Transverse colon (tissue), 3 donors: Measurements from ENCODE around the gene RHOBTB3.
"Not testable (repeated sequence)": the region's sequence is repeated elsewhere in the genome, so short reads cannot be mapped to it uniquely, and the experiment has no call there.

Experiments
- POLR2A ChIP-seq: fragments of 450-650 bp; IDR thresholded peaks from one replicate; pipeline ENCODE4 v1.6.1; 2016; ENCODE audit warnings: antibody characterized with exemption, mild to moderate bottlenecking, moderate library complexity
- TF ChIP-seq, protein P1 (sequence below), 5 experiments: fragments of 200-600 bp in 3 of 5; fragments of 450-650 bp in 2 of 5; sonication (generic) in 3 of 5; IDR thresholded peaks; 1 replicate in 2 of 5; 2 replicates in 3 of 5; pipeline ENCODE4 v1.5.1; 2016 to 2017; ENCODE audit warnings: antibody characterized with exemption in 5 of 5, inconsistent platforms in 3 of 5, mild to moderate bottlenecking in 2 of 5, moderate library complexity in 1 of 5

DNA sequence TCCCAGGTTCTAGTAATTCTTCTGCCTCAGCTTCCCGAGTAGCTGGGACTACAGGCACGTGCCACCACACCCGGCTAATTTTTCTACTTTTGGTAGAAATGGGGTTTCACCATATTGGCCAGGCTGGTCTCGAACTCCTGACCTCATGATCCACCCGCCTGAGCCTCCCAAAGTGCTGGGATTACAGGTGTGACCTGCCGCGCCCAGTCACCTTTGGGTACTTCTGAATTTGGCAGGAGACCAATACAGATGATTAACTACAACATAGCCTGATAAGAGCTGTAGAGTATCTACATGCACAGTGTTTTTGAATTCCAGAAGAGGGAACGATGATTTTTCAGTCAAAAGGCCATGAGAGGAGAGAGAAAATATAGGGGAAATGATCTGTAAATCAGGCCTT, 81.9 kb downstream of the RHOBTB3 start:
- TF ChIP-seq, protein P1, sequence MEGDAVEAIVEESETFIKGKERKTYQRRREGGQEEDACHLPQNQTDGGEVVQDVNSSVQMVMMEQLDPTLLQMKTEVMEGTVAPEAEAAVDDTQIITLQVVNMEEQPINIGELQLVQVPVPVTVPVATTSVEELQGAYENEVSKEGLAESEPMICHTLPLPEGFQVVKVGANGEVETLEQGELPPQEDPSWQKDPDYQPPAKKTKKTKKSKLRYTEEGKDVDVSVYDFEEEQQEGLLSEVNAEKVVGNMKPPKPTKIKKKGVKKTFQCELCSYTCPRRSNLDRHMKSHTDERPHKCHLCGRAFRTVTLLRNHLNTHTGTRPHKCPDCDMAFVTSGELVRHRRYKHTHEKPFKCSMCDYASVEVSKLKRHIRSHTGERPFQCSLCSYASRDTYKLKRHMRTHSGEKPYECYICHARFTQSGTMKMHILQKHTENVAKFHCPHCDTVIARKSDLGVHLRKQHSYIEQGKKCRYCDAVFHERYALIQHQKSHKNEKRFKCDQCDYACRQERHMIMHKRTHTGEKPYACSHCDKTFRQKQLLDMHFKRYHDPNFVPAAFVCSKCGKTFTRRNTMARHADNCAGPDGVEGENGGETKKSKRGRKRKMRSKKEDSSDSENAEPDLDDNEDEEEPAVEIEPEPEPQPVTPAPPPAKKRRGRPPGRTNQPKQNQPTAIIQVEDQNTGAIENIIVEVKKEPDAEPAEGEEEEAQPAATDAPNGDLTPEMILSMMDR (IDR thresholded peaks at IDR 0.05), result not testable (repeated sequence)
- TF ChIP-seq POLR2A, result not testable (repeated sequence)
